Osteoblast (primary cell): ENCODE measurements around the gene GNB5. TPM values are rescaled to one million over a fixed set of nuclear protein-coding genes. Genes with fewer than 3 reads are reported as not detected.

Experiments used
- DNase-seq: peaks from one replicate; pipeline ENCODE4 v3.0.0; 2011; ENCODE audit warnings: low spot score, mixed read lengths; ENCODE audit not compliant: insufficient read length; ENCODE audit errors: missing footprints
- H2AFZ ChIP-seq: 2 replicates; pipeline ENCODE4 v1.6.0; 2011; ENCODE audit warnings: mild to moderate bottlenecking, low read length
- H3K27ac ChIP-seq: 2 replicates; pipeline ENCODE4 v1.5.1; 2011; ENCODE audit warnings: mild to moderate bottlenecking, low read depth, low read length, moderate library complexity
- H3K27me3 ChIP-seq: 2 replicates; pipeline ENCODE4 v1.6.0; 2012; ENCODE audit warnings: mild to moderate bottlenecking, control low read depth, inconsistent platforms, low read length, moderate library complexity; ENCODE audit not compliant: insufficient read depth
- H3K36me3 ChIP-seq: 2 replicates; pipeline ENCODE4 v1.5.1; 2011; ENCODE audit warnings: mild to moderate bottlenecking, low read length, control low read depth, moderate library complexity; ENCODE audit not compliant: insufficient read depth
- H3K4me1 ChIP-seq: 2 replicates; pipeline ENCODE4 v1.5.1; 2011; ENCODE audit warnings: mild to moderate bottlenecking, low read length, control low read depth, moderate library complexity; ENCODE audit not compliant: insufficient read depth
- H3K4me2 ChIP-seq: 2 replicates; pipeline ENCODE4 v1.6.0; 2011; ENCODE audit warnings: mild to moderate bottlenecking, low read length; ENCODE audit not compliant: insufficient read depth
- H3K4me3 ChIP-seq: fragments of 200-600 bp; sonication (generic); 3 replicates; pipeline ENCODE4 v1.5.1; 2012; ENCODE audit warnings: mild to moderate bottlenecking, low read length, inconsistent platforms; ENCODE audit not compliant: insufficient read depth
- H3K79me2 ChIP-seq: 2 replicates; pipeline ENCODE4 v1.6.0; 2012; ENCODE audit warnings: mild to moderate bottlenecking, low read length, control low read depth, inconsistent platforms; ENCODE audit not compliant: insufficient read depth
- H3K9me3 ChIP-seq: 2 replicates; pipeline ENCODE4 v1.5.1; 2011; ENCODE audit warnings: low read depth, low read length, control low read depth
- H4K20me1 ChIP-seq: 2 replicates; pipeline ENCODE4 v1.6.0; 2012; ENCODE audit warnings: mild to moderate bottlenecking, low read length, control low read depth; ENCODE audit not compliant: insufficient read depth
- total RNA-seq: library from RNA; depleted of rRNA; stranded (reverse); fragments of >200 nt; gene quantifications from 2 replicates; pipeline ENCODE4 v1.2.3, GENCODE V29; 2012
- TF ChIP-seq, protein P1 (sequence below): IDR thresholded peaks from 2 replicates; pipeline ENCODE4 v1.5.1; 2011; ENCODE audit warnings: mild to moderate bottlenecking, low read depth, low read length, moderate library complexity; ENCODE audit errors: extremely low read depth

GNB5 gene
- total RNA-seq, 1 donor, result 26.4 TPM

DNA sequence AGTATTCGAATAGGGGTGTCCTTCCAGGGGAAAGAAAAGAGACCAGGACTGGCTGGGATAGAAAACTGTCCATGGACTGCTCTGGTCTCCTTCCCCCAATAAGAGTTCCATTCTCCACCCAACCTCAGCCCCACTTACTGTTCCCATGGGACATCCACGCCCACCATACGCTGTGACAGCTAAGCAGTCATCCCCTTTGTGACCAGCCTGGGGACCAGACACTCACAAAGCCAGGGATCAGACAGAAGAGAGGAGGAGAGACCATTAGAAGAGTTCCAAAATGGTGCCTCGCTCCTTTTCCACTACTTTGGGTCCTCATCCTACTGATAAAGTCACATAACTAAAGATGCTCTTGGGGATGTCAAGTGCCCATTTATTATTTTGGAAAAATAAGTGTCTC is 27.6 kb upstream of the GNB5 start:
- Histone ChIP-seq H3K36me3 (no peaks in the 10 kb centered on the region), H3K27me3 (no peaks in the 10 kb centered on the region), H4K20me1 (no peaks in the 10 kb centered on the region), H3K4me3 (no peak overlapping the region), H3K4me1 (no peaks in the 10 kb centered on the region), H3K4me2 (no peak overlapping the region), H2AFZ (no peak overlapping the region), H3K79me2 (no peaks in the 10 kb centered on the region), H3K27ac (no peak overlapping the region), H3K9me3 (no peaks in the 10 kb centered on the region)
- TF ChIP-seq, protein P1, sequence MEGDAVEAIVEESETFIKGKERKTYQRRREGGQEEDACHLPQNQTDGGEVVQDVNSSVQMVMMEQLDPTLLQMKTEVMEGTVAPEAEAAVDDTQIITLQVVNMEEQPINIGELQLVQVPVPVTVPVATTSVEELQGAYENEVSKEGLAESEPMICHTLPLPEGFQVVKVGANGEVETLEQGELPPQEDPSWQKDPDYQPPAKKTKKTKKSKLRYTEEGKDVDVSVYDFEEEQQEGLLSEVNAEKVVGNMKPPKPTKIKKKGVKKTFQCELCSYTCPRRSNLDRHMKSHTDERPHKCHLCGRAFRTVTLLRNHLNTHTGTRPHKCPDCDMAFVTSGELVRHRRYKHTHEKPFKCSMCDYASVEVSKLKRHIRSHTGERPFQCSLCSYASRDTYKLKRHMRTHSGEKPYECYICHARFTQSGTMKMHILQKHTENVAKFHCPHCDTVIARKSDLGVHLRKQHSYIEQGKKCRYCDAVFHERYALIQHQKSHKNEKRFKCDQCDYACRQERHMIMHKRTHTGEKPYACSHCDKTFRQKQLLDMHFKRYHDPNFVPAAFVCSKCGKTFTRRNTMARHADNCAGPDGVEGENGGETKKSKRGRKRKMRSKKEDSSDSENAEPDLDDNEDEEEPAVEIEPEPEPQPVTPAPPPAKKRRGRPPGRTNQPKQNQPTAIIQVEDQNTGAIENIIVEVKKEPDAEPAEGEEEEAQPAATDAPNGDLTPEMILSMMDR, result no peak
- DNase-seq, result no peak

DNA sequence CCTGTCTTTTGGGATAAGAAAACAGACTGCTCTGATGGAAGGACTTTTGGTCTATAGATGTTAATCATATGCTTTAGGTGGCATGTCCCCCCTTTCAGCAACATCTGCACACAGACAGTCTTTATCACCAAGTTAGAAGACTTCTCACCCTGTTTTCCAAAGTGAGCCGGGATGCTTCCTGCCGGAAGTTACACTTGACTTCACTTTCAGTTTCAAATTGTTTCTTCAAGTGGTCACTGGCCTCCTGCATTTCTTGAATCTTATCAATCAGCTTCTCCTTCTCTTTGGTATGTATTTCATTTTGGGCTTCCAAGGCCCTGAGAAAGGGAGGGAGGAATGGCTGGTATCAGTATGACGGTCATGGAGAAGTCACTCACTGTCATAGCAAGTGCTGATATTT is 27.2 kb upstream of the GNB5 start:
- no peaks in the 10 kb centered on the region for H3K36me3 ChIP-seq
- no peak overlapping the region for H2AFZ ChIP-seq
- no peaks in the 10 kb centered on the region for H4K20me1 ChIP-seq
- no peak overlapping the region for H3K27ac ChIP-seq
- DNase-seq, result no peak
- TF ChIP-seq, protein P1, result no peak
- H3K9me3 ChIP-seq, result no peaks in the 10 kb centered on the region
- H3K27me3 ChIP-seq, result no peaks in the 10 kb centered on the region
- no peak overlapping the region for H3K4me3 ChIP-seq
- no peaks in the 10 kb centered on the region for H3K4me1 ChIP-seq
- H3K79me2 ChIP-seq, result no peaks in the 10 kb centered on the region
- H3K4me2 ChIP-seq, result no peak overlapping the region

DNA sequence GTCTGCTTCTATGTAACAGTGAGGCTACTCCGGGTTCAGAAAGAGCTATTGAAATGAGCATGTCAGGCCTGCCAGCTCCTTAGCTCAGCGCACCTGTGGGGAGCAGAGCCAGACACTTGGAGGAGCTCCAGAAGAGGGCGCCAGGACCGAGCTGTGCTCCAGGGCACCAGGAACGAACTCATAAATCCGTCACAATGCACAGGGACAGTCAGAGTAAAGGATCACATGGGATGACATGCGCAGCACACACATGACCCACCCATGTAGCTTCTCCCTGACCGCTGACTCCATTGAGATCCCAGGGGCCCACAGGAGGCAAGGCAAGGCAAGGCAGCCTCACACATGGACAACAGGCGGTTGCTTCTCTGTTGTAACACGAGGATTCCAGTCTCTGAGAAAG is 26.0 kb upstream of the GNB5 start:
- Histone ChIP-seq H3K27ac (no peak overlapping the region), H3K9me3 (no peaks in the 10 kb centered on the region), H3K36me3 (no peaks in the 10 kb centered on the region), H2AFZ (no peak overlapping the region), H3K4me3 (no peak overlapping the region), H3K79me2 (no peaks in the 10 kb centered on the region), H3K4me1 (no peaks in the 10 kb centered on the region), H3K27me3 (peaks cover 3% of the 10 kb centered on the region), H3K4me2 (no peak overlapping the region), H4K20me1 (no peaks in the 10 kb centered on the region)
- no peak for DNase-seq
- TF ChIP-seq, protein P1, result no peak

DNA sequence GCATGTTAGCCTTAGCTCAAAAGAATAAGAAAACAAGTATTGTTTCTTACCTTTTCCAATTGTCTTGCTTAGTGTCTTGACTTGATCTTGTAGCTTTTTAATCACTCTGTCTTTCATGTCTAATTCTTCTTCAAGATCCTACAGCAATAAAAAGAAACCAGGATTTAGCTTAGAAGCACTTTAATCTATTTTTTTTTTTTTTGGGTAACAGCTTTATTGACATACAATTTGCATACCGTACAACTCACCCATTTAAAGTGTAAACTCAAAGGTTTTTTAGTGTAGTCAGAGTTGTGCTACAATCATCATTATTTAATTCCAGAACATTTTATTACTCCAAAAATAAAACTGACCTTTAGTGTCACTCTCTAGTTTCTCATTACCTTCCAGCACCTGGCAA is 23.4 kb upstream of the GNB5 start:
- Histone ChIP-seq H3K36me3 (no peaks in the 10 kb centered on the region), H3K27ac (no peak overlapping the region), H3K9me3 (no peaks in the 10 kb centered on the region), H4K20me1 (no peaks in the 10 kb centered on the region), H3K4me1 (no peaks in the 10 kb centered on the region), H3K79me2 (no peaks in the 10 kb centered on the region), H3K27me3 (peaks cover 3% of the 10 kb centered on the region), H3K4me3 (no peak overlapping the region), H3K4me2 (no peak overlapping the region), H2AFZ (no peak overlapping the region)
- TF ChIP-seq, protein P1, result no peak
- DNase-seq, result no peak
